ENCODE data around the gene KIF20B.

- TF ChIP-seq EZH2 (IDR thresholded peaks at IDR 0.05) (no peak), POLR2AphosphoS5 (IDR thresholded peaks at IDR 0.05; ENCODE audit: borderline replicate concordance, low read depth, low read length) (no peak), FOXP2 (optimal IDR thresholded peaks at IDR 0.05; ENCODE audit: control extremely low read depth, extremely low read length, insufficient read depth) (no peak)
Observed at GRCh38 chr10:89707372-89707771, 6.0 kb downstream of the KIF20B start.
